SU-DHL-6 (cell line): ENCODE measurements around the gene IGF2BP2.

Experiments used
- H2AFZ ChIP-seq: fragments of 200-600 bp; sonication (generic); 2 replicates; pipeline ENCODE4 v1.6.1; 2014; ENCODE audit warnings: low read depth, mild to moderate bottlenecking, moderate library complexity, mixed read lengths, antibody characterized with exemption, low read length; ENCODE audit not compliant: severe bottlenecking
- H3F3A ChIP-seq: fragments of 200-600 bp; shearing (Covaris generic); 2 replicates; pipeline ENCODE4 v1.6.0; 2016; ENCODE audit warnings: antibody characterized with exemption, mild to moderate bottlenecking; ENCODE audit not compliant: insufficient read depth
- H3K27ac ChIP-seq: fragments of 200-600 bp; sonication (generic); 2 replicates; pipeline ENCODE4 v1.5.1; 2016; ENCODE audit warnings: low read depth, mild to moderate bottlenecking, low read length, moderate library complexity, mixed read lengths
- H3K27me3 ChIP-seq: fragments of 200-600 bp; sonication (generic), shearing (Covaris generic); 2 replicates; pipeline ENCODE4 v1.6.0; 2014; ENCODE audit warnings: mild to moderate bottlenecking, low read length
- H3K36me3 ChIP-seq: fragments of 200-600 bp; sonication (generic); 2 replicates; pipeline ENCODE4 v1.6.1; 2014; ENCODE audit warnings: mild to moderate bottlenecking, low read length, mixed read lengths
- H3K4me2 ChIP-seq: fragments of 300-600, 200-600 bp; shearing (Covaris generic), sonication (generic); 2 replicates; pipeline ENCODE4 v1.6.0; 2014; ENCODE audit warnings: low read length, low read depth, mild to moderate bottlenecking; ENCODE audit not compliant: poor library complexity, severe bottlenecking
- H3K4me3 ChIP-seq: fragments of 200-600 bp; sonication (generic); 2 replicates; pipeline ENCODE4 v1.5.1; 2014; ENCODE audit warnings: antibody characterized with exemption, low read length, mild to moderate bottlenecking, mixed read lengths; ENCODE audit not compliant: insufficient read depth, poor library complexity, severe bottlenecking
- H3K79me2 ChIP-seq: fragments of 200-600 bp; sonication (generic); 2 replicates; pipeline ENCODE4 v1.6.1; 2014; ENCODE audit warnings: mild to moderate bottlenecking, low read length, moderate library complexity; ENCODE audit not compliant: insufficient read depth
- H3K9ac ChIP-seq: fragments of 200-600 bp; sonication (generic); 2 replicates; pipeline ENCODE4 v1.7.0; 2014; ENCODE audit warnings: mild to moderate bottlenecking, low read length
- H3K9me2 ChIP-seq: fragments of 200-600 bp; sonication (generic); replicated peaks from 2 replicates; pipeline ENCODE4 v1.6.1; 2014; ENCODE audit warnings: low read length; ENCODE audit not compliant: insufficient read depth
- H3K9me3 ChIP-seq: fragments of 200-600 bp; sonication (generic); 2 replicates; pipeline ENCODE4 v1.6.1; 2014; ENCODE audit warnings: low read length, mixed read lengths; ENCODE audit not compliant: insufficient read depth
- H4K20me1 ChIP-seq: fragments of 200-600 bp; sonication (generic); 2 replicates; pipeline ENCODE4 v1.6.1; 2014; ENCODE audit warnings: low read depth, mild to moderate bottlenecking, antibody characterized with exemption, low read length, moderate library complexity, mixed read lengths
- CTCF ChIP-seq: fragments of 200-600 bp; sonication (generic); IDR thresholded peaks from one replicate; pipeline ENCODE4 v1.5.1; 2017; ENCODE audit warnings: antibody characterized with exemption, mild to moderate bottlenecking, low read length, moderate library complexity; ENCODE audit not compliant: insufficient read depth, poor library complexity, severe bottlenecking
- EZH2phosphoT487 ChIP-seq: fragments of 200-600 bp; sonication (generic), shearing (Covaris generic); conservative IDR thresholded peaks from 2 replicates; pipeline ENCODE4 v1.6.1; 2018; ENCODE audit warnings: mild to moderate bottlenecking, antibody characterized with exemption, low read length, moderate library complexity, mixed read lengths

Gene IGF2BP2

GRCh38 chr3:185866995-185867394 lies 42.2 kb upstream of the IGF2BP2 start:
- no peak overlapping the region for H2AFZ ChIP-seq
- no peaks in the 10 kb centered on the region for H4K20me1 ChIP-seq
- no peaks in the 10 kb centered on the region for H3K9me3 ChIP-seq
- no peak overlapping the region for H3K27ac ChIP-seq
- H3K9ac ChIP-seq, result no peak overlapping the region
- no peaks in the 10 kb centered on the region for H3F3A ChIP-seq
- no peak overlapping the region for H3K4me3 ChIP-seq
- H3K9me2 ChIP-seq, result no peaks in the 10 kb centered on the region
- H3K4me2 ChIP-seq, result no peak overlapping the region
- no peaks in the 10 kb centered on the region for H3K79me2 ChIP-seq
- H3K36me3 ChIP-seq, result no peaks in the 10 kb centered on the region
- no peaks in the 10 kb centered on the region for H3K27me3 ChIP-seq
- no peak for TF ChIP-seq EZH2phosphoT487
- no peak for TF ChIP-seq CTCF

- no peaks in the 10 kb centered on the region for H3K36me3 ChIP-seq
- no peaks in the 10 kb centered on the region for H3K27me3 ChIP-seq
- H3K9ac ChIP-seq, result no peak overlapping the region
- H3K9me3 ChIP-seq, result no peaks in the 10 kb centered on the region
- H2AFZ ChIP-seq, result no peak overlapping the region
- H3K9me2 ChIP-seq, result no peaks in the 10 kb centered on the region
- H3K79me2 ChIP-seq, result no peaks in the 10 kb centered on the region
- no peaks in the 10 kb centered on the region for H3F3A ChIP-seq
- no peak overlapping the region for H3K27ac ChIP-seq
- TF ChIP-seq CTCF (no peak), EZH2phosphoT487 (no peak)
- no peak overlapping the region for H3K4me3 ChIP-seq
- H3K4me2 ChIP-seq, result no peak overlapping the region
- H4K20me1 ChIP-seq, result no peaks in the 10 kb centered on the region
Observed at GRCh38 chr3:185866555-185866954, 41.7 kb upstream of the IGF2BP2 start.

GRCh38 chr3:185865247-185865646 lies 40.4 kb upstream of the IGF2BP2 start:
- Histone ChIP-seq H3K9me2 (no peaks in the 10 kb centered on the region), H3K27me3 (no peaks in the 10 kb centered on the region), H4K20me1 (no peaks in the 10 kb centered on the region), H3K36me3 (no peaks in the 10 kb centered on the region), H3K4me2 (no peak overlapping the region), H3K79me2 (no peaks in the 10 kb centered on the region), H3K9me3 (no peaks in the 10 kb centered on the region), H3K9ac (no peak overlapping the region), H3K4me3 (no peak overlapping the region), H3F3A (no peaks in the 10 kb centered on the region), H3K27ac (no peak overlapping the region), H2AFZ (no peak overlapping the region)
- TF ChIP-seq EZH2phosphoT487 (no peak), CTCF (no peak)

GRCh38 chr3:185864767-185865166 lies 39.9 kb upstream of the IGF2BP2 start:
- no peak overlapping the region for H3K4me2 ChIP-seq
- no peak overlapping the region for H3K27ac ChIP-seq
- TF ChIP-seq CTCF (no peak), EZH2phosphoT487 (no peak)
- no peaks in the 10 kb centered on the region for H3K9me3 ChIP-seq
- H4K20me1 ChIP-seq, result no peaks in the 10 kb centered on the region
- H3K9me2 ChIP-seq, result no peaks in the 10 kb centered on the region
- H2AFZ ChIP-seq, result no peak overlapping the region
- H3K4me3 ChIP-seq, result no peak overlapping the region
- H3K27me3 ChIP-seq, result no peaks in the 10 kb centered on the region
- H3K9ac ChIP-seq, result no peak overlapping the region
- H3K79me2 ChIP-seq, result no peaks in the 10 kb centered on the region
- H3K36me3 ChIP-seq, result no peaks in the 10 kb centered on the region
- H3F3A ChIP-seq, result no peaks in the 10 kb centered on the region
